Suprapubic skin (tissue), 4 donors: ENCODE data around the gene OCEL1. TPM values are rescaled to one million over a fixed set of nuclear protein-coding genes. Genes with fewer than 3 reads are reported as not detected.

ENCODE experiments used
- DNase-seq, 2 donors: peaks; one replicate each; pipeline ENCODE4 v3.0.0-alpha.2; 2019; ENCODE audit warnings: low spot score in 2 of 2
- H3K27ac ChIP-seq: fragments of 200-600 bp; sonication (generic); one replicate; pipeline ENCODE4 v1.5.1; 2019
- H3K27me3 ChIP-seq: fragments of 200-600 bp; sonication (generic); one replicate; pipeline ENCODE4 v1.5.1; 2019
- H3K36me3 ChIP-seq: fragments of 200-600 bp; sonication (generic); one replicate; pipeline ENCODE4 v1.5.1; 2019
- H3K4me1 ChIP-seq: fragments of 200-600 bp; sonication (generic); one replicate; pipeline ENCODE4 v1.5.1; 2019
- H3K4me3 ChIP-seq: fragments of 200-600 bp; sonication (generic); one replicate; pipeline ENCODE4 v1.5.1; 2019; ENCODE audit warnings: mild to moderate bottlenecking
- H3K9me3 ChIP-seq: fragments of 200-600 bp; sonication (generic); one replicate; pipeline ENCODE4 v1.5.1; 2019
- EP300 ChIP-seq: sonication (generic); formaldehyde crosslinking; IDR thresholded peaks from one replicate; pipeline ENCODE4 v1.6.1; 2017; ENCODE audit warnings: antibody characterized with exemption
- POLR2A ChIP-seq, 2 donors: fragments of 450-650 bp; IDR thresholded peaks; one replicate each; pipeline ENCODE4 v1.6.1; 2017; ENCODE audit warnings: antibody characterized with exemption in 2 of 2, mild to moderate bottlenecking in 2 of 2, moderate library complexity in 2 of 2
- POLR2AphosphoS5 ChIP-seq, 3 donors: sonication (generic); formaldehyde crosslinking; IDR thresholded peaks; one replicate each; pipeline ENCODE4 v1.6.1; 2017; ENCODE audit warnings: antibody characterized with exemption in 3 of 3
- WGBS: methylation state at CpG from one replicate; pipeline ENCODE4 v1.1.5; 2018; 5-methylcytosine and 5-hydroxymethylcytosine counted together
- total RNA-seq, 4 donors: library from RNA; depleted of rRNA; stranded (reverse); fragments of >200 nt; gene quantifications; one replicate each; pipeline ENCODE4 v1.1.0, GENCODE V29; 2016
- TF ChIP-seq, protein P1 (sequence below), 2 donors: fragments of 200-600 bp in 1 of 2; fragments of 450-650 bp in 1 of 2; sonication (generic) in 1 of 2; IDR thresholded peaks; one replicate each; pipeline ENCODE4 v1.5.1; 2016 to 2019; ENCODE audit warnings: antibody characterized with exemption in 2 of 2, mild to moderate bottlenecking in 1 of 2, moderate library complexity in 1 of 2

The OCEL1 gene
- total RNA-seq, 4 donors from 2014 or later: 2.7 to 9.7 (median 4.8) TPM

DNA sequence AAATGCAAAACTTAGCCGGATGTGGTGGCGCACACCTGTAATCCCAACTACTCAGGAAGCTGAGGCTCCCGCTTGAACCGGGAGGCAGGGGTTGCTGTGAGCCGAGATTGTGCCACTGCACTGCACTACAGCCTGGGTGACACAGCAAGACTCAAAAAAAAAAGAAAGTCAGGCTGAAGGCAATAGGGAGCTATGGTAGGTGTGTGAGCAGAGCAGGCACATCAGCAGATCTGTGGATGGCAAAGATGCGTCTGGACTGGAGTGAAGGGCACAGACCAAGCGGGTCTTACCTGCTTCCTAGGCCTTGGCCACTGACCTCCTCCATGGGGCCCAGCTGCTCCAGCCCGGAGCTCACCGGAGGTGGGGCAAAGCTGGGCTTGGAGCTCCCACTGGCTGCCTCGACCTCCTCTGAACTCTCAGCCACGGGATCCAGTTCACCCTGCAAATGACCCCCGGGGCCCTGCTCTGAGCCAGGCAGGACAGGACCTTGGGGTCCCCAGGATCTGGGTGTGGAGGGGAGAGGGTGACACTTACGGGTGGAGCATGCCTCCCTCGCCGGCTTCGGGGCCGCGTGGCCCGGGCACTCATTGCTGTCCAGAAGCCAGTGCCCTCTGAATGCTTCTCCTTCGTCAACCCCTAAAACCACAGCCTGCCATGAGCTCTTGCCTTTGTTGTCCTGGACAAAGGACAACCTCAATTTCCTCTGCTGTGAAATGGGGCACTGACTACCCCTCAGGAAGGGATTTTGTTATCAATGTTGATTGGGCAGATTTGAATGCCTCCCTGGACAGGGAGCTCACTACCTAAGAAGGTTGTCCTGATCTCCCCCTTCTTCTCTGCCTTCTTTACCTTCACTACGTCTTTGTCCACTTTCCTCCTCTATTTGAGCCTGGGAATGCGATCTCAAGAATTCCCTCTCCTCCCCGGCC, 38.0 kb downstream of the OCEL1 start:
- Histone ChIP-seq H3K27me3 (no peaks in the 10 kb centered on the region), H3K4me3 (peak overlapping the region; percentile 26), H3K4me1 (peaks cover 16% of the 10 kb centered on the region), H3K27ac (no peak overlapping the region), H3K36me3 (no peaks in the 10 kb centered on the region), H3K9me3 (no peaks in the 10 kb centered on the region)
- WGBS: 73% methylated on average over 11 of the region's 23 CpGs
- DNase-seq: no peak
- TF ChIP-seq, protein P1, sequence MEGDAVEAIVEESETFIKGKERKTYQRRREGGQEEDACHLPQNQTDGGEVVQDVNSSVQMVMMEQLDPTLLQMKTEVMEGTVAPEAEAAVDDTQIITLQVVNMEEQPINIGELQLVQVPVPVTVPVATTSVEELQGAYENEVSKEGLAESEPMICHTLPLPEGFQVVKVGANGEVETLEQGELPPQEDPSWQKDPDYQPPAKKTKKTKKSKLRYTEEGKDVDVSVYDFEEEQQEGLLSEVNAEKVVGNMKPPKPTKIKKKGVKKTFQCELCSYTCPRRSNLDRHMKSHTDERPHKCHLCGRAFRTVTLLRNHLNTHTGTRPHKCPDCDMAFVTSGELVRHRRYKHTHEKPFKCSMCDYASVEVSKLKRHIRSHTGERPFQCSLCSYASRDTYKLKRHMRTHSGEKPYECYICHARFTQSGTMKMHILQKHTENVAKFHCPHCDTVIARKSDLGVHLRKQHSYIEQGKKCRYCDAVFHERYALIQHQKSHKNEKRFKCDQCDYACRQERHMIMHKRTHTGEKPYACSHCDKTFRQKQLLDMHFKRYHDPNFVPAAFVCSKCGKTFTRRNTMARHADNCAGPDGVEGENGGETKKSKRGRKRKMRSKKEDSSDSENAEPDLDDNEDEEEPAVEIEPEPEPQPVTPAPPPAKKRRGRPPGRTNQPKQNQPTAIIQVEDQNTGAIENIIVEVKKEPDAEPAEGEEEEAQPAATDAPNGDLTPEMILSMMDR (IDR thresholded peaks at IDR 0.05): no peak
- TF ChIP-seq POLR2A (IDR thresholded peaks at IDR 0.05) (no peak), POLR2AphosphoS5 (IDR thresholded peaks at IDR 0.05) (no peak), EP300 (no peak)

DNA sequence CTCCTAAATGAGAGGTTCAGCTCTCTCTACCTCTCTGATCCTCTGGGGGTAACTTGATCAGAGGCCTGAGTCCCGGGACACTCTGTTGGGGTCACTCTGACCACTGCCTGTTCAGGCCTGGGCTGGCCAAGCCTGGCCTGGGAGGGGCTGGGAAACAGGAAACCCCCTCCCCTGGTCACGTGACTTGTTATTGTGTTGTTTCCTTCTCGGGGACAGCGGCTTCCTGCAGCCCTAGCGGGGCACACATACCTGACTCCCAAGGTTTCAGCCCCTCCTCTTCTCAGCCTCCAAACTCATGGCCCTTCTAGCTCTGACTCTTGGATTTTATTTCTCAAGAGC, 38.6 kb downstream of the OCEL1 start, which contains the start of gene USHBP1:
USHBP1 (minus strand) TSS at position 105 of the 339 bp plus-strand sequence. CDS start 446 bp downstream, outside the sequence.
- peak within 1 kb of the TSS; percentile 6 for H3K27ac ChIP-seq
- peaks cover 3% of the 10 kb centered on the region for H3K36me3 ChIP-seq
- TF ChIP-seq POLR2A (IDR thresholded peaks at IDR 0.05) (no peak), POLR2AphosphoS5 (IDR thresholded peaks at IDR 0.05) (no peak), EP300 (no peak)
- TF ChIP-seq, protein P1 (IDR thresholded peaks at IDR 0.05): no peak
- no peak for DNase-seq
- peak within 1 kb of the TSS; percentile 26 for H3K4me3 ChIP-seq
- H3K27me3 ChIP-seq: no peaks in the 10 kb centered on the region
- WGBS: 40% methylated on average over 5 of the region's 5 CpGs
- H3K9me3 ChIP-seq: no peaks in the 10 kb centered on the region
- H3K4me1 ChIP-seq: peaks cover 16% of the 10 kb centered on the region

DNA sequence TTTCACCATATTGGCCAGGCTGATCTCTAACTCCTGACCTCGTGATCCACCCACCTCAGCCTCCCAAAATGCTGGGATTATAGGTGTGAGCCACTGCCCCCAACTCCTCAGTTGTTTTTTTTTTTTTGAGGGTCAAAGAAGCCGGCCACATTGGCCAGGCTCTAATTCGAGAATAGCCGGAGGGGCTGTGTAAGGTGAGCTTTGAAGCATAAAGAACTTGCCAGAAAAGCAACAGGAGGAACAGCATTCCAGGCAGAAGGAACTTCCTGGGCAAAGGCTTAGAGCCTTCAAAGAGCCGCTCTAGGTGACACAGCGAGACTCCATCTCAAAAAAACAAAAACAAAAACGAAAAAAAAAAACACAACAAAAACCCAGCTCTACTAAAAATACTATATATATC, 40.0 kb downstream of the OCEL1 start:
- Histone ChIP-seq H3K36me3 (peaks cover 12% of the 10 kb centered on the region), H3K9me3 (no peaks in the 10 kb centered on the region), H3K4me1 (peaks cover 16% of the 10 kb centered on the region), H3K27ac (no peak overlapping the region), H3K4me3 (no peak overlapping the region), H3K27me3 (no peaks in the 10 kb centered on the region)
- DNase-seq: no peak
- 77% methylated on average over 7 of the region's 7 CpGs for WGBS
- TF ChIP-seq POLR2A (IDR thresholded peaks at IDR 0.05) (no peak), EP300 (no peak), POLR2AphosphoS5 (IDR thresholded peaks at IDR 0.05) (no peak)
- TF ChIP-seq, protein P1 (IDR thresholded peaks at IDR 0.05): no peak

DNA sequence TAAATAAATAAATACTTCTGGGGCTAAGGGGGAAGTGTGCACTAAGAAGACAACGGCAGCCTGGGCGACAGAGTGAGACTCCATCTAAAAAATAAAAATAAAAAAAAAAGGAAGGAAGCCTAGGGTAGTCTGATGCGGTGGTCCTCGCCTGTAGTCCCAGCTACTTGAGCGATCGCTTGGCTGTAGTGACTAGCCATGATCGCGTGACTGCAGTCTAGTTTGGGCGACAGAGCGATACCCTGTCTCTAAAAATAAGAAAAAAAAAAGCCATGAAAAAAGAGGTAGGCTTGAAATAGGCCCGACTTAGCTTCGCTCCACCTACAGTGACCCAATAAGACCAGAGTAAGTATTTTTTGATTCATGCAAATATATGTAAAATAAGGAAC, 40.6 kb downstream of the OCEL1 start:
- no peaks in the 10 kb centered on the region for H3K9me3 ChIP-seq
- peaks cover 16% of the 10 kb centered on the region for H3K4me1 ChIP-seq
- no peak overlapping the region for H3K4me3 ChIP-seq
- no peak for DNase-seq
- WGBS: 75% methylated on average over 12 of the region's 12 CpGs
- H3K36me3 ChIP-seq: peaks cover 18% of the 10 kb centered on the region
- no peak overlapping the region for H3K27ac ChIP-seq
- H3K27me3 ChIP-seq: no peaks in the 10 kb centered on the region
- TF ChIP-seq, protein P1 (IDR thresholded peaks at IDR 0.05): no peak
- TF ChIP-seq POLR2A (IDR thresholded peaks at IDR 0.05): no peak
- TF ChIP-seq POLR2AphosphoS5 (IDR thresholded peaks at IDR 0.05): no peak
- no peak for TF ChIP-seq EP300

DNA sequence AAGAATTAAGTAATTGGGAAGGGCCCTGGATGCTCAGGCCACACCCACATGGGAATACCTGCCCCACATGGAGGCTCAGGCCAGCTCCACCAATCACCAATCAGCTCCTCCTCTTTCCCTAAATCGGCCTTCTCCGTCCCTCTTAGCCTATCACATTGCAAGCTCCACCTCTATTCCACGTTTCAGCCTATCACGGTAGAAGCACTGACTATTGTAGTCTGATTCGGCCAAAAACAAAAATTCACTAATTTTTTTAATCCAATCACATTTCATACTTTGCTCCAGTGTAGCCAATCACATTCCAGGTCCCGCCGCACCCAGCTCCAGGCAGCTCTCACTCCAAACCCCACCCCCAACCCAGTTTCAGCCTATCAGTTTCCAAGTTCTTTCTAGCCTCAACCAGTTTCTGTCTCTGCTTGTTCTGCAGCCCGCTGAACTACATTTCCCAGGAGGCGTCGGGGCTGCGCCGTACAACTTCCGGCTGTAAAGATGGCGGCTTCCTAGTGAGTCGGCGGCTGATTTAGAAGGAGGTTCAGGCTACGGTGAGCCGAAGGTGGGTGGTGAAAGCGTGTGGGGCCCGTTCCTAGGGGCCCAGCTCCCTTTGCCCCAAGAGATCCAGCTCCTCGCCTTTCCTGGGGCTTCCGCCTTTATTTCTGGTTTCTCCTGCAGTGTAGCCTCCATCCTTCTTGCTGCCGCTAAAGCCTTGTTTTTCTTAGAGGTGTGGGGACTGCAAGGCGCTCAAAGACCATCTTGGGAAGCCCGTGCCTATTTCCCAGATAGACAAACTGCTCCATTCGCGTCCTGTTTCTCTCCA, 41.2 kb downstream of the OCEL1 start, which contains the start of gene BABAM1:
BABAM1 (plus strand) TSS at position 469 of the 814 bp plus-strand sequence. CDS start 1,364 bp downstream, outside the sequence.
- TF ChIP-seq EP300: no peak
- peak in 1 of 3 donors; percentile 54 for TF ChIP-seq POLR2AphosphoS5 (IDR thresholded peaks at IDR 0.05)
- no peak for TF ChIP-seq POLR2A (IDR thresholded peaks at IDR 0.05)
- TF ChIP-seq, protein P1 (IDR thresholded peaks at IDR 0.05): no peak
- Histone ChIP-seq H3K4me3 (peak within 1 kb of the TSS; percentile 79), H3K9me3 (no peaks in the 10 kb centered on the region), H3K36me3 (peaks cover 24% of the 10 kb centered on the region), H3K27me3 (no peaks in the 10 kb centered on the region), H3K27ac (peak within 1 kb of the TSS; percentile 72), H3K4me1 (peaks cover 16% of the 10 kb centered on the region)
- DNase-seq: peak; percentile 97 to 98
- under 1% methylated on average over 27 of the region's 27 CpGs for WGBS
